GM19043 (cell line): ENCODE measurements around the gene RNF114.
A peak's percentile ranks its signal among the peaks of the same experiment; 100 is the strongest.
"Not testable (repeated sequence)": the region's sequence is repeated elsewhere in the genome, so short reads cannot be mapped to it uniquely, and the experiment has no call there.

ENCODE experiments used
- ATAC-seq: cut with Tn5 transposase; IDR thresholded peaks from one replicate; pipeline ENCODE4 v1.9.1; 2021; ENCODE audit warnings: low read depth; ENCODE audit not compliant: unreplicated experiment

The RNF114 gene

GRCh38 chr20:49957089-49957938 lies 21.1 kb downstream of the RNF114 start:
- ATAC-seq: not testable (repeated sequence)

- ATAC-seq: no peak
These were observed 25.2 kb downstream of the RNF114 start for GRCh38 chr20:49961413-49961812.

GRCh38 chr20:49964964-49965780 lies 29.0 kb downstream of the RNF114 start:
- no peak for ATAC-seq

- no peak for ATAC-seq
These were observed 29.6 kb downstream of the RNF114 start for GRCh38 chr20:49965781-49966305.

- no peak for ATAC-seq
These were observed 30.7 kb downstream of the RNF114 start for GRCh38 chr20:49966861-49967260.

GRCh38 chr20:49969234-49969633 lies 33.0 kb downstream of the RNF114 start:
- no peak for ATAC-seq

GRCh38 chr20:49969946-49970345 lies 33.7 kb downstream of the RNF114 start:
- no peak for ATAC-seq

GRCh38 chr20:49970498-49970897 lies 34.3 kb downstream of the RNF114 start:
- no peak for ATAC-seq

- ATAC-seq: no peak
These were observed 37.8 kb downstream of the RNF114 start for GRCh38 chr20:49973981-49974380.

- ATAC-seq: no peak
These were observed 40.3 kb downstream of the RNF114 start for GRCh38 chr20:49976542-49976941.

GRCh38 chr20:49977740-49978139 lies 41.5 kb downstream of the RNF114 start:
- not testable (repeated sequence) for ATAC-seq

GRCh38 chr20:49978685-49979029 lies 42.5 kb downstream of the RNF114 start:
- no peak for ATAC-seq

- ATAC-seq: no peak
These were observed 43.0 kb downstream of the RNF114 start for GRCh38 chr20:49979030-49979832.

GRCh38 chr20:49980140-49981008 lies 44.2 kb downstream of the RNF114 start:
- no peak for ATAC-seq

GRCh38 chr20:49981218-49982071 lies 45.2 kb downstream of the RNF114 start:
- ATAC-seq: no peak

- no peak for ATAC-seq
These were observed 45.8 kb downstream of the RNF114 start for GRCh38 chr20:49982072-49982345.

GRCh38 chr20:49982346-49983122 lies 46.3 kb downstream of the RNF114 start, which contains the start of gene SNAI1:
TSS of gene SNAI1 (plus strand) at chr20:49982980. CDS start at chr20:49983060, 80 bp downstream.
- ATAC-seq: peak; percentile 68
